Measurements from ENCODE around the gene MEGF8.

GRCh38 chr19:42348211-42348610 lies 22.8 kb downstream of the MEGF8 start:
- TF ChIP-seq CTCF (IDR thresholded peaks at IDR 0.05; ENCODE audit: insufficient read depth, low read length, poor library complexity, severe bottlenecking) (no peak), EZH2phosphoT487 (conservative IDR thresholded peaks at IDR 0.05; ENCODE audit: low read length) (no peak)
